H9 (cell line): ENCODE results near the gene ANKFY1. TPM values are rescaled to one million over a fixed set of nuclear protein-coding genes. Genes with fewer than 3 reads are reported as not detected.

Source experiments
- DNase-seq: peaks from one replicate; pipeline ENCODE4 v3.0.0-alpha.2; 2017
- H2AFZ ChIP-seq: one replicate; pipeline ENCODE4 v1.6.1; 2013; ENCODE audit warnings: mild to moderate bottlenecking, low read length, control low read depth, moderate library complexity
- H2AK5ac ChIP-seq: 2 replicates; pipeline ENCODE4 v1.6.1; 2013; ENCODE audit warnings: low read length, control low read depth, mixed read lengths; ENCODE audit not compliant: insufficient read length
- H2BK120ac ChIP-seq: one replicate; pipeline ENCODE4 v1.6.1; 2013; ENCODE audit warnings: low read depth, mild to moderate bottlenecking, low read length, control low read depth, inconsistent platforms; ENCODE audit not compliant: poor library complexity, severe bottlenecking
- H2BK12ac ChIP-seq: 2 replicates; pipeline ENCODE4 v1.6.1; 2013; ENCODE audit warnings: low read length, control low read depth, mixed read lengths, low read depth; ENCODE audit not compliant: insufficient read length
- H2BK15ac ChIP-seq: 2 replicates; pipeline ENCODE4 v1.6.1; 2013; ENCODE audit warnings: low read depth, low read length, control low read depth
- H2BK20ac ChIP-seq: one replicate; pipeline ENCODE4 v1.6.1; 2013; ENCODE audit warnings: low read depth, mild to moderate bottlenecking, low read length, control low read depth, inconsistent platforms; ENCODE audit not compliant: poor library complexity, severe bottlenecking
- H2BK5ac ChIP-seq: 2 replicates; pipeline ENCODE4 v1.6.1; 2013; ENCODE audit warnings: low read length, control low read depth, mixed read lengths; ENCODE audit not compliant: insufficient read length
- H3K14ac ChIP-seq: 2 replicates; pipeline ENCODE4 v1.6.1; 2013; ENCODE audit warnings: low read length, control low read depth; ENCODE audit not compliant: insufficient read depth
- H3K18ac ChIP-seq: 2 replicates; pipeline ENCODE4 v1.6.1; 2013; ENCODE audit warnings: low read depth, mild to moderate bottlenecking, mixed read lengths, low read length, control low read depth; ENCODE audit not compliant: insufficient read length
- H3K23ac ChIP-seq: 2 replicates; pipeline ENCODE4 v1.6.1; 2013; ENCODE audit warnings: low read length, control low read depth, mixed read lengths, low read depth; ENCODE audit not compliant: insufficient read length
- H3K23me2 ChIP-seq: 2 replicates; pipeline ENCODE4 v1.6.1; 2013; ENCODE audit warnings: low read depth, mild to moderate bottlenecking, mixed read lengths, low read length, control low read depth; ENCODE audit not compliant: insufficient read length, poor library complexity, severe bottlenecking
- H3K27ac ChIP-seq: 2 replicates; pipeline ENCODE4 v1.5.1; 2013; ENCODE audit warnings: low read length, control low read depth, mixed read lengths, low read depth; ENCODE audit not compliant: insufficient read length
- H3K27me3 ChIP-seq: 2 replicates; pipeline ENCODE4 v1.6.1; 2013; ENCODE audit warnings: low read length, control low read depth, inconsistent platforms; ENCODE audit not compliant: insufficient read depth
- H3K4ac ChIP-seq: 2 replicates; pipeline ENCODE4 v1.6.1; 2013; ENCODE audit warnings: low read depth, mild to moderate bottlenecking, control low read depth, inconsistent platforms, low read length, moderate library complexity
- H3K4me1 ChIP-seq: 2 replicates; pipeline ENCODE4 v1.6.1; 2013; ENCODE audit warnings: low read length, control low read depth, inconsistent platforms; ENCODE audit not compliant: insufficient read depth
- H3K4me2 ChIP-seq: 2 replicates; pipeline ENCODE4 v1.6.1; 2013; ENCODE audit warnings: low read length, control low read depth, mixed read lengths; ENCODE audit not compliant: insufficient read length, insufficient read depth
- H3K56ac ChIP-seq: 2 replicates; pipeline ENCODE4 v1.6.1; 2013; ENCODE audit warnings: low read depth, mild to moderate bottlenecking, mixed read lengths, low read length, control low read depth; ENCODE audit not compliant: insufficient read length
- H3K79me1 ChIP-seq: 2 replicates; pipeline ENCODE4 v1.6.1; 2013; ENCODE audit warnings: low read depth, mild to moderate bottlenecking, moderate library complexity, low read length, control low read depth, inconsistent platforms; ENCODE audit not compliant: insufficient read depth, poor library complexity, severe bottlenecking
- H3K79me2 ChIP-seq: 2 replicates; pipeline ENCODE4 v1.6.1; 2013; ENCODE audit warnings: low read length, control low read depth, inconsistent platforms; ENCODE audit not compliant: insufficient read depth
- H3K9ac ChIP-seq: 2 replicates; pipeline ENCODE4 v1.6.1; 2013; ENCODE audit warnings: low read length, control low read depth, mixed read lengths; ENCODE audit not compliant: insufficient read length; ENCODE audit errors: extremely low read depth
- H3K9me3 ChIP-seq: one replicate; pipeline ENCODE4 v1.6.1; 2013; ENCODE audit warnings: low read depth, low read length, inconsistent platforms; ENCODE audit not compliant: control insufficient read depth
- H3T11ph ChIP-seq: one replicate; pipeline ENCODE4 v1.6.1; 2013; ENCODE audit warnings: mild to moderate bottlenecking, low read length, control low read depth, inconsistent platforms
- H4K20me1 ChIP-seq: one replicate; pipeline ENCODE4 v1.6.1; 2013; ENCODE audit not compliant: control insufficient read depth, insufficient read length, insufficient read depth
- H4K5ac ChIP-seq: 2 replicates; pipeline ENCODE4 v1.6.1; 2013; ENCODE audit warnings: low read depth, mild to moderate bottlenecking, mixed read lengths, low read length, control low read depth; ENCODE audit not compliant: insufficient read length
- H4K8ac ChIP-seq: replicated peaks from 2 replicates; pipeline ENCODE4 v1.6.1; 2013; ENCODE audit warnings: low read length, control low read depth, mixed read lengths, low read depth; ENCODE audit not compliant: insufficient read length
- H4K91ac ChIP-seq: 2 replicates; pipeline ENCODE4 v1.6.1; 2013; ENCODE audit warnings: low read depth, mild to moderate bottlenecking, moderate library complexity, mixed read lengths, low read length, control low read depth; ENCODE audit not compliant: insufficient read length
- H3K27ac Mint-ChIP-seq, 3 experiments: 2 replicates in 2 of 3; 3 replicates in 1 of 3; pipeline ENCODE4 v1.8.0; 2020 to 2021; ENCODE audit warnings: mixed read lengths in 3 of 3, mild to moderate bottlenecking in 1 of 3, moderate library complexity in 1 of 3
- H3K27me3 Mint-ChIP-seq: 2 replicates; pipeline ENCODE4 v1.8.0; 2021; ENCODE audit warnings: low read depth, mild to moderate bottlenecking, moderate library complexity, mixed read lengths
- H3K36me3 Mint-ChIP-seq, 3 experiments: 2 replicates in 2 of 3; 3 replicates in 1 of 3; pipeline ENCODE4 v1.8.0; 2020 to 2021; ENCODE audit warnings: low read depth in 3 of 3, mixed read lengths in 3 of 3; ENCODE audit not compliant: insufficient read depth in 1 of 3
- H3K4me1 Mint-ChIP-seq, 2 experiments: 2 replicates each; pipeline ENCODE4 v1.8.0; 2020; ENCODE audit warnings: mixed read lengths in 2 of 2
- H3K4me3 Mint-ChIP-seq, 2 experiments: 2 replicates in 1 of 2; 3 replicates in 1 of 2; pipeline ENCODE4 v1.8.0; 2020 to 2021; ENCODE audit warnings: mild to moderate bottlenecking in 2 of 2, mixed read lengths in 2 of 2, moderate library complexity in 1 of 2
- H3K9me3 Mint-ChIP-seq, 2 experiments: 2 replicates in 1 of 2; 3 replicates in 1 of 2; pipeline ENCODE4 v1.8.0; 2020; ENCODE audit warnings: mild to moderate bottlenecking in 2 of 2, mixed read lengths in 2 of 2, moderate library complexity in 1 of 2
- WGBS: extraction: QIAGEN DNeasy Blood & Tissue Kit; methylation state at CpG from one replicate; pipeline ENCODE4 v1.1.7; 2013; ENCODE audit warnings: missing lambda C conversion rate, low lambda C conversion rate, mixed read lengths; ENCODE audit not compliant: insufficient read length; ENCODE audit errors: extremely low coverage; 5-methylcytosine and 5-hydroxymethylcytosine counted together
- total RNA-seq: library from RNA; stranded (reverse); gene quantifications from 2 replicates; pipeline ENCODE4 v1.2.1, GENCODE V29; 2021
- TF ChIP-seq, protein P1 (sequence below): fragments of 200-600 bp; sonication (generic); conservative IDR thresholded peaks from 3 replicates; pipeline ENCODE4 v1.8.0; 2021; ENCODE audit warnings: antibody characterized with exemption, mild to moderate bottlenecking

The ANKFY1 gene
- total RNA-seq, 1 experiment from 2014 or later, result 51.9 TPM

- Mint-ChIP-seq H3K36me3 (peaks cover 34 to 85% (median 81%) of the 10 kb centered on the region in 3 experiments; a peak in 6 of 7 replicates), H3K27me3 (no peaks in the 10 kb centered on the region), H3K9me3 (no peaks in the 10 kb centered on the region), H3K27ac (peak overlapping the region in 2 of 3 experiments; percentile 31 to 70; a peak in 3 of 7 replicates), H3K4me1 (peaks cover 9 to 12% of the 10 kb centered on the region in 2 experiments), H3K4me3 (no peak overlapping the region)
- Histone ChIP-seq H2BK120ac (no peak overlapping the region), H3K14ac (no peak overlapping the region), H3T11ph (no peak overlapping the region), H4K91ac (no peak overlapping the region), H3K27me3 (no peaks in the 10 kb centered on the region), H3K23ac (no peak overlapping the region), H2BK12ac (no peak overlapping the region), H2BK5ac (no peak overlapping the region), H3K9me3 (no peaks in the 10 kb centered on the region), H4K5ac (no peak overlapping the region), H3K9ac (no peak overlapping the region), H3K4ac (no peak overlapping the region), H3K4me1 (0 out of 2 replicates have a peak, but pooled peaks cover 4% of the 10 kb centered on the region), H3K27ac (no peak overlapping the region), H4K8ac (no peak overlapping the region), H3K23me2 (no peaks in the 10 kb centered on the region), H3K79me1 (no peaks in the 10 kb centered on the region), H3K18ac (no peak overlapping the region), H2BK20ac (no peak overlapping the region), H2AFZ (no peak overlapping the region), H3K79me2 (no peaks in the 10 kb centered on the region), H2AK5ac (no peak overlapping the region), H3K4me2 (no peak overlapping the region), H3K56ac (no peak overlapping the region), H2BK15ac (no peak overlapping the region), H4K20me1 (no peaks in the 10 kb centered on the region)
- DNase-seq, result no peak
- WGBS, result no CpG with 5 or more reads among the region's 18 CpGs
- TF ChIP-seq, protein P1, sequence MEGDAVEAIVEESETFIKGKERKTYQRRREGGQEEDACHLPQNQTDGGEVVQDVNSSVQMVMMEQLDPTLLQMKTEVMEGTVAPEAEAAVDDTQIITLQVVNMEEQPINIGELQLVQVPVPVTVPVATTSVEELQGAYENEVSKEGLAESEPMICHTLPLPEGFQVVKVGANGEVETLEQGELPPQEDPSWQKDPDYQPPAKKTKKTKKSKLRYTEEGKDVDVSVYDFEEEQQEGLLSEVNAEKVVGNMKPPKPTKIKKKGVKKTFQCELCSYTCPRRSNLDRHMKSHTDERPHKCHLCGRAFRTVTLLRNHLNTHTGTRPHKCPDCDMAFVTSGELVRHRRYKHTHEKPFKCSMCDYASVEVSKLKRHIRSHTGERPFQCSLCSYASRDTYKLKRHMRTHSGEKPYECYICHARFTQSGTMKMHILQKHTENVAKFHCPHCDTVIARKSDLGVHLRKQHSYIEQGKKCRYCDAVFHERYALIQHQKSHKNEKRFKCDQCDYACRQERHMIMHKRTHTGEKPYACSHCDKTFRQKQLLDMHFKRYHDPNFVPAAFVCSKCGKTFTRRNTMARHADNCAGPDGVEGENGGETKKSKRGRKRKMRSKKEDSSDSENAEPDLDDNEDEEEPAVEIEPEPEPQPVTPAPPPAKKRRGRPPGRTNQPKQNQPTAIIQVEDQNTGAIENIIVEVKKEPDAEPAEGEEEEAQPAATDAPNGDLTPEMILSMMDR, result no peak
Observed at GRCh38 chr17:4184811-4185210, 79.0 kb downstream of the ANKFY1 start.
